Measurements from ENCODE around the gene C3orf18. TPM values are rescaled to one million over a fixed set of nuclear protein-coding genes. Genes with fewer than 3 reads are reported as not detected.

The C3orf18 gene
- total RNA-seq, 1 donor from 2014 or later = 57.2 TPM

DNA sequence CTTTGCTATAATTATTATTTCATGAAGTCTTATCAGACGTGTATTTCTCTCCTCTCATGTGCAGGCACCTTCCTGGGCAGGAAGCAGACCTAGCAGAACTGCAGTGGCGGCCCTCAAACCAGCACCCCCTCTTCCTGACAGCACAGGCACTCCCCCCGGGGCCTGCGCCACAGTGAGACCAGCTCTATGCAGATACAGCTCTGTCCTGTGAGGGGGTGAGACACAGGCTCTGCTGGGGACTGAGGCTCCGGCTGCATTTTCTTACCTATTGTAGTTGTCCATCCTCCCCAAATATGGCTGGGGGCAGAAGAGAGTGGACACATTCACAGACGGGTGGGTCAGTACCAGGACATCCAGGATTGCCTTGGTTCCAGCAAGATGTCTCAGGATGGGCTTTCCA is 39.0 kb upstream of the C3orf18 start:
- Histone ChIP-seq H3K9me3 (replicated peaks) (no peaks in the 10 kb centered on the region), H3K4me3 (peak overlapping the region; percentile 18), H3K27me3 (ENCODE audit: low read depth) (no peaks in the 10 kb centered on the region), H3K4me1 (peaks cover 100% of the 10 kb centered on the region), H3K27ac (replicated peaks) (peak overlapping the region; percentile 100), H3K36me3 (peaks cover 21% of the 10 kb centered on the region)
- no peak for DNase-seq
- intact Hi-C loops (cut with micrococcal nuclease) = no loop called here
- TF ChIP-seq, protein P1, sequence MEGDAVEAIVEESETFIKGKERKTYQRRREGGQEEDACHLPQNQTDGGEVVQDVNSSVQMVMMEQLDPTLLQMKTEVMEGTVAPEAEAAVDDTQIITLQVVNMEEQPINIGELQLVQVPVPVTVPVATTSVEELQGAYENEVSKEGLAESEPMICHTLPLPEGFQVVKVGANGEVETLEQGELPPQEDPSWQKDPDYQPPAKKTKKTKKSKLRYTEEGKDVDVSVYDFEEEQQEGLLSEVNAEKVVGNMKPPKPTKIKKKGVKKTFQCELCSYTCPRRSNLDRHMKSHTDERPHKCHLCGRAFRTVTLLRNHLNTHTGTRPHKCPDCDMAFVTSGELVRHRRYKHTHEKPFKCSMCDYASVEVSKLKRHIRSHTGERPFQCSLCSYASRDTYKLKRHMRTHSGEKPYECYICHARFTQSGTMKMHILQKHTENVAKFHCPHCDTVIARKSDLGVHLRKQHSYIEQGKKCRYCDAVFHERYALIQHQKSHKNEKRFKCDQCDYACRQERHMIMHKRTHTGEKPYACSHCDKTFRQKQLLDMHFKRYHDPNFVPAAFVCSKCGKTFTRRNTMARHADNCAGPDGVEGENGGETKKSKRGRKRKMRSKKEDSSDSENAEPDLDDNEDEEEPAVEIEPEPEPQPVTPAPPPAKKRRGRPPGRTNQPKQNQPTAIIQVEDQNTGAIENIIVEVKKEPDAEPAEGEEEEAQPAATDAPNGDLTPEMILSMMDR (IDR thresholded peaks at IDR 0.05; ENCODE audit: borderline replicate concordance) = no peak

DNA sequence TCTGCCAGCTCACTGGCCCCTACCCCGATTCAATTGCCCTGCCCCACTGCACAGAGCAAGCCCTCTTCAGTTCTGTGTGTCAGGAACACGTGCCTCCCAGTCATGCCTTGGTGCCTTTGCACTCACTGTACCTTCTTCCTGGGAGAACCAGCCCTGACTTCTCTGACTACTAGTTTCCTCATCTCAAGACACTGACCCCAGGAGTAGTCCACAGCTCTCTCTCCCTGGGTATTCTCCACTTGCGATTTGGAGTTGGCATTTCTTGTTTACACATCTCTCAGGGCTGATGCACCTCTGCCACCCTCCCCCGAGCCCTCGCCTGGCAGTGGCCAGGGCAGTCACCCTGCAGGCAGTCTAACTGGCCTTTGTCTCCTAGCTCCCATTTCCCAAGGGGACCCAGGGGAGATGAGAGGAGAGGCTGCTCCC is 38.4 kb upstream of the C3orf18 start:
- intact Hi-C loops (cut with micrococcal nuclease) = no loop called here
- H3K9me3 ChIP-seq (replicated peaks) = no peaks in the 10 kb centered on the region
- H3K27ac ChIP-seq (replicated peaks) = peak overlapping the region; percentile 100
- TF ChIP-seq, protein P1 (IDR thresholded peaks at IDR 0.05; ENCODE audit: borderline replicate concordance) = no peak
- no peak for DNase-seq
- peaks cover 21% of the 10 kb centered on the region for H3K36me3 ChIP-seq
- no peaks in the 10 kb centered on the region for H3K27me3 ChIP-seq (ENCODE audit: low read depth)
- peaks cover 100% of the 10 kb centered on the region for H3K4me1 ChIP-seq
- no peak overlapping the region for H3K4me3 ChIP-seq

DNA sequence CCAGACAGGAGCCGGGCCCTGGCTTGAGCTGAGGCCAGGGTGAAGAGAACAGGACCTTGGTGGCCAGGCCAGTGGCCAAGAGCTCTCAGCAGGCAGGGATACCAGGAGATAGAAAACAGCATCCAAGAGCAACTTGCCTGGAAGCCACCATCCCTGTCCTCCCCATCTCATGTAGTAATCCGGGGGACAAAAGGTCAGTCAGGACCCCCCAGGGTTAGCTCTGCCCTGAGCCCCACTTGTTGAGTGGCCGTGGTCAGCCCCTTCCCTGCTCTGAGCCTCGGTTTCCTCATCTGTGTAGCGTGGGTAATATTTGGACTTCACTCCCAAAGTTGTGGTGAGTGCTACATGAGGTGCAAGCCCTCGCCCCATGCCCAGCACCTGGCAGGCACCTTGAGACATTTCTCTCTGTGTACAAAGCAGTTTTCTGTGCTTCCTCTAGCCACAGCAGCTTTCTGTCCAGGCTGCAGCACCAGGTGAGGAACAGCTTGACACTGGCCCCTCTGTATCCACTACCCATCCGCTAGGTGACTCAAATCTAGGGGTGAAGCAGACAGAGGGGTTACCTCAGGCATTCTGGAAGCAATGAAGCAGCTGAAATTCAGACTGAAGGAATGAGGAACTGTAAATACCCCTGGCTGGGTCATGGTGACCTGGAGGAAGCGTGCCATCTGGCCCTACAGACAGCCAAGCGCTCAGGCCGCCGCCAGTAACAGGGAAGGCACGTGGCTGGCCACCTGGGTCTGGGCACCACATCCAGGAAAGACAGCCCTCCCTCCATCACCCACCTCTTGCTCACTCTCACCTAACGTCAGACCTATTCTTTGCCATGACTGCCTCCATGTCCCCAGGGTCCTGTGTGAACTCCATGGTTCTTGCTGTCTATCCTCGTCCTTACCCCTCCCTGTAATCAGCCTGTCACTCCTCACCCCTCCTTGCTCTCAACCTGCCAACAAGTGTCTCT is 37.4 kb upstream of the C3orf18 start:
- intact Hi-C loops (cut with micrococcal nuclease) = no loop called here
- no peaks in the 10 kb centered on the region for H3K9me3 ChIP-seq (replicated peaks)
- H3K4me3 ChIP-seq = no peak overlapping the region
- H3K4me1 ChIP-seq = peaks cover 100% of the 10 kb centered on the region
- H3K36me3 ChIP-seq = peaks cover 21% of the 10 kb centered on the region
- DNase-seq = peak; percentile 82
- no peaks in the 10 kb centered on the region for H3K27me3 ChIP-seq (ENCODE audit: low read depth)
- H3K27ac ChIP-seq (replicated peaks) = peak overlapping the region; percentile 100
- TF ChIP-seq, protein P1 (IDR thresholded peaks at IDR 0.05; ENCODE audit: borderline replicate concordance) = no peak

DNA sequence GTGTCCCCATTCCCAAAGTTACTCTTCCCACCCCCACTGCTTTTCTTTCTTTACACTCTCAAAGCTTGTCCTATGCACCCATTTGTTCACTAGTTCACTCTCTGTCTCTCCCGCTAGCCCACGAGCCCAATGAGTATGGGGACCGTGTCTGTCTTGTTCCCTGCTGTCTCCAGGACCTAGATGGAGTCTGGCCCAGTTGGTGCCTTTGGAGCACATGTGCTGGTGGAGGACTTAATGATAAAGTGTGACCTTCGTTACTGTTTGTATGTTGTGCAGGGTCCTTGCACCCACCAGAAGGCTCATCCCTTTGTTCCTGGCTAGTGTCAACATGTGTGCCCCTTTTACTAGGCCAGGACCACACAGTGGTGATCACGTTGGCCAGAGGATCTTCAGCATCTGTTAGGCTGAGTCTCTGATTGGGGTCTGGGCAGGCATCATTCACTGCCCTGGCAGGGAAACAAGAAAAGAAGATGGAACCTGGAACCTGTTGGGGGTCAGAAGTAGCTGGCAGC is 36.6 kb upstream of the C3orf18 start:
- no peaks in the 10 kb centered on the region for H3K27me3 ChIP-seq (ENCODE audit: low read depth)
- no peaks in the 10 kb centered on the region for H3K9me3 ChIP-seq (replicated peaks)
- DNase-seq = no peak
- TF ChIP-seq, protein P1 (IDR thresholded peaks at IDR 0.05; ENCODE audit: borderline replicate concordance) = no peak
- no peak overlapping the region for H3K4me3 ChIP-seq
- peaks cover 21% of the 10 kb centered on the region for H3K36me3 ChIP-seq
- intact Hi-C loops (cut with micrococcal nuclease) = no loop called here
- peaks cover 100% of the 10 kb centered on the region for H3K4me1 ChIP-seq
- peak overlapping the region; percentile 100 for H3K27ac ChIP-seq (replicated peaks)

DNA sequence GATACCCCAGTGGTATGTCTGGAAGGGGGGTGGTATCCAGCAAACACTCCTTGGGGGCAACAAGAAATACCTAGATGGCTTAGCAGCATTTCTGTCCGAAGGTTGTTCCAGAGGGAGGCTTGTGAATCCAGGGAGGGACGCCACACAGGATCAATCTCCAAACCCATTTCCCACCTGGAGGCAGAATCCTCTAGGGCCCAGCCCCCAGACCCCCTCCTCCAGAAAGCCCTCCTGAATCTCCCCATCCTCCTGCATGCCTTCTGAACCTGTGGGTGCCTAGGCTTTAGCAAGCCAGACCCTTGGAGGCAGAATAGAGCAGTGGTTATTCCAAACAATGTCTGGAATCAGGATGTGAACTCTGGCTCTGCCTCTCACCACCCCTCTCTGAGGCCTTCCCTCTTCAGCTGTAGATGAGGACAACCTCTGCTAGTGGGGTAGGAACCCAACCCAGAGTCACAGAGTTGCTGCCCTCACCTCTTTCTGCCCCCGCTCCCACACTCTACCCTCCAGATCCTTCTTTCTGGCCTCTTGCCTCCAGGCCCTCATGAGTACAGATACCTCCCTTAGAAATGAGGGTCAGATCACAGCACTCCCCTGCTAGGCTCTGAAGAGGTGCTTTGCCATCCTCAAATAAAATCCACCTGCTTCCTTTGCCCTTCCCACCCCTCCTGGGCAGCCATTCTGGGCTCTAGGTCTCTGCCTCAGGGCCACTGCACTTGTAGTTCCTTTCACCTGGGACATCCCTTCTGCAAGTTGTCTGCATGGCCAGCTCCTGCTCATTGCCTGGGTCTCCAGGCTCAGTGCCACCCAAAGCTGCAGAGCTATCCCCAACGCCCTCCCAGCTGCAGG is 35.9 kb upstream of the C3orf18 start:
- intact Hi-C loops (cut with micrococcal nuclease) = no loop called here
- no peaks in the 10 kb centered on the region for H3K9me3 ChIP-seq (replicated peaks)
- DNase-seq = no peak
- H3K27me3 ChIP-seq (ENCODE audit: low read depth) = no peaks in the 10 kb centered on the region
- TF ChIP-seq, protein P1 (IDR thresholded peaks at IDR 0.05; ENCODE audit: borderline replicate concordance) = no peak
- peaks cover 21% of the 10 kb centered on the region for H3K36me3 ChIP-seq
- peaks cover 100% of the 10 kb centered on the region for H3K4me1 ChIP-seq
- peak overlapping the region; percentile 100 for H3K27ac ChIP-seq (replicated peaks)
- no peak overlapping the region for H3K4me3 ChIP-seq

Measured in left ventricle myocardium inferior (tissue), 1 donor.